A673 (cell line): ENCODE results near the gene TK2. TPM values are rescaled to one million over a fixed set of nuclear protein-coding genes. Genes with fewer than 3 reads are reported as not detected.

ENCODE experiments used
- BruUV-seq: library from RNA; stranded (reverse); fragments of 400-500 nt; replicated peaks from 2 replicates; lab custom pipeline; 2021; lab: Mats Ljungman, UMichigan
- CTCF ChIA-PET: fragments of 300-600 bp; sonication (Branson Sonifier 250); formaldehyde crosslinking; loops from one replicate; lab custom pipeline; 2022; ENCODE audit warnings: antibody characterized with exemption; lab: Charles Lee
- POLR2A ChIA-PET: fragments of 300-600 bp; sonication (Branson Sonifier 250); formaldehyde crosslinking; loops from one replicate; lab custom pipeline; 2022; ENCODE audit warnings: antibody characterized with exemption; ENCODE audit not compliant: low non-redundant PET; lab: Charles Lee
- DNase-seq: peaks from one replicate; pipeline ENCODE4 v3.0.0-alpha.2; 2015; ENCODE audit warnings: low spot score
- H3K27ac ChIP-seq: fragments of 200-600 bp; sonication (generic); 2 replicates; pipeline ENCODE4 v1.5.1; 2016; ENCODE audit warnings: mixed run types, low read depth, mild to moderate bottlenecking, mixed read lengths, antibody characterized with exemption, low read length; ENCODE audit not compliant: poor library complexity, severe bottlenecking
- H3K27me3 ChIP-seq: fragments of 200-600 bp; sonication (generic); replicated peaks from 2 replicates; pipeline ENCODE4 v1.6.1; 2017; ENCODE audit warnings: mixed run types, low read depth, mild to moderate bottlenecking, mixed read lengths, antibody characterized with exemption, low read length; ENCODE audit not compliant: insufficient read depth, poor library complexity
- H3K36me3 ChIP-seq: fragments of 200-600 bp; sonication (generic); 2 replicates; pipeline ENCODE4 v1.6.1; 2016; ENCODE audit warnings: mixed run types, mild to moderate bottlenecking, mixed read lengths, antibody characterized with exemption, low read length; ENCODE audit not compliant: insufficient read depth, poor library complexity, severe bottlenecking
- H3K4me1 ChIP-seq: fragments of 200-600 bp; sonication (generic); 2 replicates; pipeline ENCODE4 v1.6.1; 2017; ENCODE audit warnings: mixed run types, mild to moderate bottlenecking, mixed read lengths, antibody characterized with exemption, low read length; ENCODE audit not compliant: insufficient read depth, poor library complexity, severe bottlenecking
- H3K4me3 ChIP-seq: fragments of 200-600 bp; sonication (generic); 2 replicates; pipeline ENCODE4 v1.5.1; 2016; ENCODE audit warnings: low read depth, mixed run types, mild to moderate bottlenecking, mixed read lengths, low read length; ENCODE audit not compliant: poor library complexity, severe bottlenecking
- H3K9me3 ChIP-seq: fragments of 200-600 bp; sonication (generic); 2 replicates; pipeline ENCODE4 v1.6.1; 2016; ENCODE audit warnings: mixed run types, low read depth, mild to moderate bottlenecking, mixed read lengths, antibody characterized with exemption, low read length; ENCODE audit not compliant: poor library complexity, severe bottlenecking
- EZH2 ChIP-seq: fragments of 200-600 bp; sonication (generic); IDR thresholded peaks from 2 replicates; pipeline ENCODE4 v1.6.1; 2017; ENCODE audit warnings: borderline replicate concordance, low read depth, mild to moderate bottlenecking, mixed read lengths, antibody characterized with exemption, low read length; ENCODE audit not compliant: poor library complexity, severe bottlenecking
- intact Hi-C: fragments of 100-400 bp; cut with micrococcal nuclease; formaldehyde crosslinking; loops from one replicate; pipeline ENCODE4 v1.10.0; 2022; ENCODE audit not compliant: unreplicated experiment
- total RNA-seq: library from RNA; stranded (reverse); gene quantifications from 2 replicates; pipeline ENCODE4 v1.2.3, GENCODE V29; 2021
- TF ChIP-seq, protein P1 (sequence below): fragments of 300-800, 200-600 bp; sonication (generic); conservative IDR thresholded peaks from 2 replicates; pipeline ENCODE4 v1.5.1; 2017; ENCODE audit warnings: low read depth, mild to moderate bottlenecking, antibody characterized with exemption, low read length, moderate library complexity, mixed read lengths

TK2 gene
- total RNA-seq, 1 experiment from 2014 or later: 8.2 TPM

DNA sequence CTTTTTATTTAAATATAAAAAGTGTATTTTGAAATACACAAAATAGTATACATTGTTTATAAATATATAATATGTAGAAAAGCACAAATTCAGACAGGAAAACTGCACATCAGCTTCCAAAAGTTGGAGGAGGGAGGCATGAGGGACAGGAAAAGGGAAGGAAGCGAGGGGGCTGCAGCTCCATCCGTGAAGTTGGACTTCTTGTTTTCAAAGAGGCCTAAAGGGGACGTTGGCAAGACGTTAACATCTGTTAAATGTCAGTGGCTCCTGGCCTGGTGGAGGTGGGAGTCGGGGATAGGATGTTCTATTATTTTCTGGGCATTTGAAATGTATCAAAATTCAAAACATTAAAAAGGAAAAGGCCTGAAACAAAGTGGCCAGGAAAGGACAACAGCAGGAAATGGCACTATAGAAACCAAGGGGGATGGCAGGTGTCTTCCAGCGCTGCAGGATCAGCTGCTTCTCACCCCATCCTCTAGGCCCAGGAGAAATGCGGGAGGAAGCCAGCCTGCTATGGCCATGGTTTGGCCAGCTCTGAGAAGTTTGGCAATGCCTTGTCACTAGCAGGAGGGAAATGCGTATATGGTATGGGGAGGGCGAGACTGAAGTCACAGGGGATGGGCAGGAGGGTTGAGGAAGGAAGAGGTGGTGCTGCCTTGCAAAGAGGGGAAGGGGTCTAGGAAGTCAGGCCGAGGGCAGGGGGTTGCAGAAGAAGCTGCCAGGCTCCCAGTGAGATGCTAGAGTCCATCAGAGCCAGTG is 35.7 kb upstream of the TK2 start:
- H3K9me3 ChIP-seq: no peaks in the 10 kb centered on the region
- no peaks in the 10 kb centered on the region for H3K36me3 ChIP-seq
- intact Hi-C loops: no loop called here
- TF ChIP-seq EZH2: no peak
- TF ChIP-seq, protein P1, sequence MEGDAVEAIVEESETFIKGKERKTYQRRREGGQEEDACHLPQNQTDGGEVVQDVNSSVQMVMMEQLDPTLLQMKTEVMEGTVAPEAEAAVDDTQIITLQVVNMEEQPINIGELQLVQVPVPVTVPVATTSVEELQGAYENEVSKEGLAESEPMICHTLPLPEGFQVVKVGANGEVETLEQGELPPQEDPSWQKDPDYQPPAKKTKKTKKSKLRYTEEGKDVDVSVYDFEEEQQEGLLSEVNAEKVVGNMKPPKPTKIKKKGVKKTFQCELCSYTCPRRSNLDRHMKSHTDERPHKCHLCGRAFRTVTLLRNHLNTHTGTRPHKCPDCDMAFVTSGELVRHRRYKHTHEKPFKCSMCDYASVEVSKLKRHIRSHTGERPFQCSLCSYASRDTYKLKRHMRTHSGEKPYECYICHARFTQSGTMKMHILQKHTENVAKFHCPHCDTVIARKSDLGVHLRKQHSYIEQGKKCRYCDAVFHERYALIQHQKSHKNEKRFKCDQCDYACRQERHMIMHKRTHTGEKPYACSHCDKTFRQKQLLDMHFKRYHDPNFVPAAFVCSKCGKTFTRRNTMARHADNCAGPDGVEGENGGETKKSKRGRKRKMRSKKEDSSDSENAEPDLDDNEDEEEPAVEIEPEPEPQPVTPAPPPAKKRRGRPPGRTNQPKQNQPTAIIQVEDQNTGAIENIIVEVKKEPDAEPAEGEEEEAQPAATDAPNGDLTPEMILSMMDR: no peak
- POLR2A ChIA-PET: no interaction called here
- no TSS peak for BruUV-seq
- DNase-seq: no peak
- CTCF ChIA-PET: no interaction called here
- H3K27ac ChIP-seq: no peak overlapping the region
- no peak overlapping the region for H3K4me3 ChIP-seq
- H3K4me1 ChIP-seq: peaks cover 13% of the 10 kb centered on the region
- H3K27me3 ChIP-seq: no peaks in the 10 kb centered on the region

DNA sequence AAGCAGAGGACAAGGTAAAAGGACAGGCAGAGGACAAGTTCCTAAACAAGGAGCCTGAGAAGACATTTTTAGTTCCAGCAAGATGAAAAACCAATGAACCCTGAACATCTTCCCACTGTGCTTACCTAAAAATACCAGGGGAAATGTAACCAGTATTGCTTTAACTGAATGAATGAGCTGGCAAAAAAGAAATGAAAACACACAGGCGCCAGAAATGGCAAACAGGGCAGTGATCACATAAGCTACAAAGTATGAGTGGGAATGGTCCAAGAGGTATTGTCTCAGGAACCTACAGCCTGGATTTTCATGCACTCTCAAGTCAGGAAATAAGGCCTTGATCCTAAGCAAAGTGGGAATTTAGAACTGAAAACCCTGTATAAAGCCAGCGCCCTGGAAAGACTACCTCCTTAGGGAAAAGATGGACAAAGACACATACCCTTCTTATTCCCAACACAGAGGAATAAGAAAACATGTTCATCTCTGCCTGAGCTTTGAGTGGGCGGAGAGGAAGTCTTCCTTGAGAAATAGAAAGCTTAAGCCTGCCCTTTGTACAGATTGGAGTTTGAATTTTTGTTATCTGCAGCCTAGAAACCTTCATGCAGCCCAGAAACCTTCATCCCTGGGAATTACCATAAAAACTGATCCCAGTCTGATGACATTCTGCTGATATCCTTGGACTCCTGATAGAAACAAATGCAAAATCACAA is 31.5 kb upstream of the TK2 start:
- H3K27ac ChIP-seq: no peak overlapping the region
- ChIA-PET CTCF (no interaction called here), POLR2A (no interaction called here)
- TF ChIP-seq EZH2: no peak
- TF ChIP-seq, protein P1: no peak
- no peaks in the 10 kb centered on the region for H3K9me3 ChIP-seq
- H3K4me1 ChIP-seq: peaks cover 20% of the 10 kb centered on the region
- BruUV-seq: no TSS peak
- intact Hi-C loops: no loop called here
- no peaks in the 10 kb centered on the region for H3K36me3 ChIP-seq
- no peak overlapping the region for H3K4me3 ChIP-seq
- H3K27me3 ChIP-seq: no peaks in the 10 kb centered on the region
- DNase-seq: no peak

DNA sequence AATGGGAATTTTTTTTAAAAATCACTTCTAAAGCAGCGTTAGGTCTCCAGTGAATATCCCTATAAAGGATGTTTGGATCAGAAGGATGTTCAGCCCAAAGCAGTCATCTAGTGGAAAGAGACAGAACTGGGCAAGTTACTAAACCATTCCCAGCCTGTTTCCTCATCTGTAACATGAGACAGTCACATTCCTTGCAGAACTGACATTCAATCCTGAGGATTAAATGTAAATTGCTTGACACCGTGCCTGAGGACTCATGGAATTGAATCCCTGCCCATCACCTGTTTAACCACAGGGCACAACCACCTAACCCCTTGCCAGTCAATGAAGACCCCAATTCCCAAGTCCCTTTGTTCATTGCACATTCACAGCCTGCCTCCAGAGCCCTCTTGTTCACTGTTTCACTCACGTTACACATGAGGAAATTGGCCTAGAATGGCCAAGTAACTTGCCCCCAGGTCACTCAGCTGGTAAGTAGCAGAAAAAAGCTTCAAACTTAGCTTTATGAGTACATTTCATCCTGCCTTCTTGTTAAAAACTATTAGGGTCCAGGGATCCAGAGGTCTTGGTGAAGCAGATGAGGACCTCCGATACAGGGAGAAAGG is 30.8 kb upstream of the TK2 start:
- POLR2A ChIA-PET: no interaction called here
- H3K4me1 ChIP-seq: peaks cover 20% of the 10 kb centered on the region
- CTCF ChIA-PET: interaction anchor here (0.6 kb wide), 1 partner anchor 149 kb away, joined by 3 read pairs; no protein-coding TSS in a partner anchor
- no TSS peak for BruUV-seq
- intact Hi-C loops: no loop called here
- H3K27me3 ChIP-seq: no peaks in the 10 kb centered on the region
- no peaks in the 10 kb centered on the region for H3K36me3 ChIP-seq
- peak; percentile 43 for DNase-seq
- H3K27ac ChIP-seq: no peak overlapping the region
- TF ChIP-seq, protein P1: peak; percentile 21; the same call in 1 of the 2 replicates
- no peak for TF ChIP-seq EZH2
- no peak overlapping the region for H3K4me3 ChIP-seq
- no peaks in the 10 kb centered on the region for H3K9me3 ChIP-seq
